ENCODE data around the gene YOD1. TPM values are rescaled to one million over a fixed set of nuclear protein-coding genes. Genes with fewer than 3 reads are reported as not detected.

The YOD1 gene
- total RNA-seq, 2 experiments from 2014 or later = 6.3 to 7.2 TPM

- ChIA-PET POLR2A (no interaction called here), CTCF (interaction anchor here (0.6 kb wide), 1 partner anchor 94 kb away, joined by 4 read pairs; no protein-coding TSS in a partner anchor)
- H3K27me3 Mint-ChIP-seq = peaks cover 5% of the 10 kb centered on the region
- H3K9me3 Mint-ChIP-seq = no peaks in the 10 kb centered on the region
- no peak overlapping the region for H3K4me3 Mint-ChIP-seq
- intact Hi-C loops (cut with micrococcal nuclease) = no loop called here
- H3K4me1 Mint-ChIP-seq (ENCODE audit: low read depth) = no peaks in the 10 kb centered on the region
- DNase-seq = peak; percentile 25
- H3K27ac Mint-ChIP-seq = no peak overlapping the region
- H3K36me3 Mint-ChIP-seq = no peaks in the 10 kb centered on the region
Measured at GRCh38 chr1:207020709-207021107, 30.3 kb downstream of the YOD1 start.

GRCh38 chr1:207020065-207020708 is 30.8 kb downstream of the YOD1 start:
- Mint-ChIP-seq H3K9me3 (no peaks in the 10 kb centered on the region), H3K27ac (no peak overlapping the region), H3K27me3 (peaks cover 7% of the 10 kb centered on the region), H3K36me3 (no peaks in the 10 kb centered on the region), H3K4me3 (no peak overlapping the region), H3K4me1 (ENCODE audit: low read depth) (no peaks in the 10 kb centered on the region)
- ChIA-PET CTCF (no interaction called here), POLR2A (no interaction called here)
- intact Hi-C loops (cut with micrococcal nuclease) = no loop called here
- no peak for DNase-seq

- ChIA-PET CTCF (interaction anchor here (2.4 kb wide), 1 partner anchor 14 kb away, joined by 9 read pairs; no protein-coding TSS in a partner anchor), POLR2A (no interaction called here)
- no peak for DNase-seq
- Mint-ChIP-seq H3K4me1 (ENCODE audit: low read depth) (no peaks in the 10 kb centered on the region), H3K4me3 (no peak overlapping the region), H3K9me3 (no peaks in the 10 kb centered on the region), H3K27ac (no peak overlapping the region), H3K27me3 (peaks cover 10% of the 10 kb centered on the region), H3K36me3 (no peaks in the 10 kb centered on the region)
- intact Hi-C loops (cut with micrococcal nuclease) = no loop called here
Measured at GRCh38 chr1:207019661-207020060, 31.3 kb downstream of the YOD1 start.

GRCh38 chr1:207019161-207019560 is 31.8 kb downstream of the YOD1 start:
- intact Hi-C loops (cut with micrococcal nuclease) = no loop called here
- Mint-ChIP-seq H3K4me3 (no peak overlapping the region), H3K9me3 (no peaks in the 10 kb centered on the region), H3K4me1 (ENCODE audit: low read depth) (no peaks in the 10 kb centered on the region), H3K27ac (no peak overlapping the region), H3K27me3 (peaks cover 9% of the 10 kb centered on the region), H3K36me3 (no peaks in the 10 kb centered on the region)
- CTCF ChIA-PET = interaction anchor here (2.4 kb wide), 1 partner anchor 14 kb away, joined by 9 read pairs; no protein-coding TSS in a partner anchor
- POLR2A ChIA-PET = no interaction called here
- no peak for DNase-seq

- CTCF ChIA-PET = interaction anchor here (2.4 kb wide), 1 partner anchor 13 kb away, joined by 9 read pairs; no protein-coding TSS in a partner anchor
- H3K4me1 Mint-ChIP-seq (ENCODE audit: low read depth) = no peaks in the 10 kb centered on the region
- H3K4me3 Mint-ChIP-seq = no peak overlapping the region
- H3K27me3 Mint-ChIP-seq = peaks cover 9% of the 10 kb centered on the region
- H3K27ac Mint-ChIP-seq = no peak overlapping the region
- no peaks in the 10 kb centered on the region for H3K36me3 Mint-ChIP-seq
- no peak for DNase-seq
- POLR2A ChIA-PET = no interaction called here
- no peaks in the 10 kb centered on the region for H3K9me3 Mint-ChIP-seq
- intact Hi-C loops (cut with micrococcal nuclease) = no loop called here
Measured at GRCh38 chr1:207018707-207019106, 32.3 kb downstream of the YOD1 start.

- H3K4me1 Mint-ChIP-seq (ENCODE audit: low read depth) = no peaks in the 10 kb centered on the region
- no peaks in the 10 kb centered on the region for H3K36me3 Mint-ChIP-seq
- H3K27ac Mint-ChIP-seq = no peak overlapping the region
- ChIA-PET POLR2A (no interaction called here), CTCF (interaction anchor here (2.4 kb wide), 1 partner anchor 13 kb away, joined by 9 read pairs; no protein-coding TSS in a partner anchor)
- DNase-seq = no peak
- peaks cover 15% of the 10 kb centered on the region for H3K27me3 Mint-ChIP-seq
- intact Hi-C loops (cut with micrococcal nuclease) = no loop called here
- H3K9me3 Mint-ChIP-seq = no peaks in the 10 kb centered on the region
- H3K4me3 Mint-ChIP-seq = no peak overlapping the region
Measured at GRCh38 chr1:207017615-207018559, 33.1 kb downstream of the YOD1 start.

- Mint-ChIP-seq H3K27ac (no peak overlapping the region), H3K9me3 (no peaks in the 10 kb centered on the region), H3K4me1 (ENCODE audit: low read depth) (no peaks in the 10 kb centered on the region), H3K36me3 (no peaks in the 10 kb centered on the region), H3K27me3 (peaks cover 22% of the 10 kb centered on the region), H3K4me3 (no peak overlapping the region)
- intact Hi-C loops (cut with micrococcal nuclease) = no loop called here
- ChIA-PET POLR2A (no interaction called here), CTCF (interaction anchor here (1.4 to 2.7 kb wide), 2 partner anchors 12 to 82 kb away, joined by 4 to 10 read pairs; no protein-coding TSS in a partner anchor)
- DNase-seq = no peak
Measured at GRCh38 chr1:207015791-207016190, 35.2 kb downstream of the YOD1 start.

- intact Hi-C loops (cut with micrococcal nuclease) = no loop called here
- ChIA-PET CTCF (interaction anchor here (0.6 to 2.7 kb wide), 5 partner anchors 9 to 485 kb away, joined by 3 to 10 read pairs (median 4); no protein-coding TSS in a partner anchor), POLR2A (no interaction called here)
- no peaks in the 10 kb centered on the region for H3K9me3 Mint-ChIP-seq
- no peaks in the 10 kb centered on the region for H3K4me1 Mint-ChIP-seq (ENCODE audit: low read depth)
- no peak overlapping the region for H3K4me3 Mint-ChIP-seq
- no peak overlapping the region for H3K27ac Mint-ChIP-seq
- H3K36me3 Mint-ChIP-seq = no peaks in the 10 kb centered on the region
- DNase-seq = no peak
- peaks cover 22% of the 10 kb centered on the region for H3K27me3 Mint-ChIP-seq
Measured at GRCh38 chr1:207014728-207015127, 36.3 kb downstream of the YOD1 start.

- ChIA-PET POLR2A (no interaction called here), CTCF (interaction anchor here (1.2 to 2.7 kb wide), 3 partner anchors 9 to 486 kb away, joined by 3 to 10 read pairs (median 4); no protein-coding TSS in a partner anchor)
- H3K4me1 Mint-ChIP-seq (ENCODE audit: low read depth) = no peaks in the 10 kb centered on the region
- intact Hi-C loops (cut with micrococcal nuclease) = no loop called here
- H3K27ac Mint-ChIP-seq = no peak overlapping the region
- peaks cover 22% of the 10 kb centered on the region for H3K27me3 Mint-ChIP-seq
- H3K36me3 Mint-ChIP-seq = no peaks in the 10 kb centered on the region
- H3K4me3 Mint-ChIP-seq = no peak overlapping the region
- no peaks in the 10 kb centered on the region for H3K9me3 Mint-ChIP-seq
- no peak for DNase-seq
Measured at GRCh38 chr1:207013321-207014085, 37.5 kb downstream of the YOD1 start.

GRCh38 chr1:207010726-207011125 is 40.3 kb downstream of the YOD1 start:
- Mint-ChIP-seq H3K4me1 (ENCODE audit: low read depth) (no peaks in the 10 kb centered on the region), H3K4me3 (no peak overlapping the region), H3K27ac (no peak overlapping the region), H3K36me3 (no peaks in the 10 kb centered on the region), H3K9me3 (no peaks in the 10 kb centered on the region), H3K27me3 (peaks cover 27% of the 10 kb centered on the region)
- CTCF ChIA-PET = interaction anchor here (0.8 kb wide), 1 partner anchor 37 kb away, joined by 3 read pairs; no protein-coding TSS in a partner anchor
- POLR2A ChIA-PET = no interaction called here
- intact Hi-C loops (cut with micrococcal nuclease) = no loop called here
- DNase-seq = no peak

- intact Hi-C loops (cut with micrococcal nuclease) = no loop called here
- Mint-ChIP-seq H3K9me3 (no peaks in the 10 kb centered on the region), H3K27ac (no peak overlapping the region), H3K36me3 (no peaks in the 10 kb centered on the region), H3K4me1 (ENCODE audit: low read depth) (no peaks in the 10 kb centered on the region), H3K27me3 (peaks cover 23% of the 10 kb centered on the region), H3K4me3 (no peak overlapping the region)
- POLR2A ChIA-PET = no interaction called here
- no peak for DNase-seq
- CTCF ChIA-PET = no interaction called here
Measured at GRCh38 chr1:207009945-207010344, 41.1 kb downstream of the YOD1 start.
